GM12878 (cell line): ENCODE data around the gene COMMD1. TPM values are rescaled to one million over a fixed set of nuclear protein-coding genes. Genes with fewer than 3 reads are reported as not detected.

Experiments
- CBFB ChIP-seq: IDR thresholded peaks from 2 replicates; pipeline ENCODE4 v1.6.1; 2016; ENCODE audit warnings: antibody characterized with exemption, low read depth
- IKZF2 ChIP-seq, 2 experiments: fragments of 450-650 bp; IDR thresholded peaks; 2 replicates each; pipeline ENCODE4 v1.6.1; 2017; ENCODE audit warnings: mild to moderate bottlenecking in 2 of 2, moderate library complexity in 2 of 2
- JUNB ChIP-seq: IDR thresholded peaks from 2 replicates; pipeline ENCODE4 v1.6.1; 2016; ENCODE audit warnings: antibody characterized with exemption, mild to moderate bottlenecking
- LARP7 ChIP-seq: fragments of 450-650 bp; IDR thresholded peaks from 2 replicates; pipeline ENCODE4 v1.6.1; 2017; ENCODE audit warnings: mild to moderate bottlenecking
- PAX8 ChIP-seq: fragments of 450-650 bp; IDR thresholded peaks from 2 replicates; pipeline ENCODE4 v1.6.1; 2017; ENCODE audit warnings: mild to moderate bottlenecking, moderate library complexity
- ZNF592 ChIP-seq: fragments of 450-650 bp; IDR thresholded peaks from 2 replicates; pipeline ENCODE4 v1.6.1; 2017; ENCODE audit warnings: mild to moderate bottlenecking, moderate library complexity
- ZNF687 ChIP-seq: fragments of 450-650 bp; IDR thresholded peaks from 2 replicates; pipeline ENCODE4 v1.6.1; 2017; ENCODE audit warnings: mild to moderate bottlenecking, moderate library complexity
- polyA plus RNA-seq, 11 experiments: library from polyadenylated mRNA; depleted of rRNA in 4 of 11; unstranded in 6 of 11; stranded (reverse) in 5 of 11; fragments of >200 nt; fragmentation: Nextera tagmentation in 4 of 11; fragmentation: Illumina TruSeq in 1 of 11; extraction: Ambion mirVana in 4 of 11; extraction: Trizol in 1 of 11; gene quantifications; 1 replicate in 1 of 11; 2 replicates in 10 of 11; pipeline versions ENCODE4 v1.2.1 to v1.2.3, GENCODE V29; 2011 to 2016; ENCODE audit warnings: inconsistent platforms in 2 of 11, missing spikeins in 2 of 11, low read depth in 1 of 11
- total RNA-seq, 4 experiments: library from RNA; depleted of rRNA in 3 of 4; stranded (reverse); fragments of >200 nt in 3 of 4; fragmentation: Illumina TruSeq in 1 of 4; extraction: Trizol in 1 of 4; gene quantifications; 2 replicates each; pipeline versions ENCODE4 v1.2.1 to v1.2.3, GENCODE V29; 2013 to 2021

COMMD1 gene
- total and polyA plus RNA-seq, 10 of the 15 experiments (the other 5 are each of a cell fraction or from before 2014, with no cell fraction given) = 39.7 to 210 (median 53.7) TPM

GRCh38 chr2:61980758-61981157 lies 75.3 kb downstream of the COMMD1 start (continued):
- TF ChIP-seq ZNF687 = no peak
- TF ChIP-seq ZNF592 = no peak
- no peak for TF ChIP-seq JUNB
- no peak for TF ChIP-seq CBFB
- no peak for TF ChIP-seq IKZF2 (IDR thresholded peaks at IDR 0.05)
- TF ChIP-seq LARP7 = no peak
- TF ChIP-seq PAX8 = no peak
